ACC112 (cell line): Measurements from ENCODE around the gene ATPAF2.

Experiments used
- H2AFZ ChIP-seq: fragments of 200-600 bp; sonication (generic); one replicate; pipeline ENCODE4 v1.6.0; 2017; ENCODE audit warnings: antibody characterized with exemption, low read length; ENCODE audit not compliant: unreplicated experiment
- H3K27ac ChIP-seq: fragments of 200-600 bp; sonication (generic); 2 replicates; pipeline ENCODE4 v1.5.1; 2014; ENCODE audit warnings: low read depth, mild to moderate bottlenecking, antibody characterized with exemption, low read length, moderate library complexity
- H3K27me3 ChIP-seq: fragments of 200-600 bp; sonication (generic); 2 replicates; pipeline ENCODE4 v1.6.1; 2014; ENCODE audit warnings: mild to moderate bottlenecking, antibody characterized with exemption, low read length, moderate library complexity, mixed read lengths; ENCODE audit not compliant: insufficient read depth
- H3K36me3 ChIP-seq: fragments of 200-600 bp; sonication (generic); 2 replicates; pipeline ENCODE4 v1.6.1; 2016; ENCODE audit warnings: mild to moderate bottlenecking, antibody characterized with exemption, low read length, moderate library complexity, mixed read lengths; ENCODE audit not compliant: insufficient read depth
- H3K4me1 ChIP-seq: fragments of 200-600 bp; sonication (generic); one replicate; pipeline ENCODE4 v1.6.1; 2016; ENCODE audit warnings: low read length, mixed read lengths; ENCODE audit not compliant: insufficient read depth, unreplicated experiment, control insufficient read depth
- H3K4me3 ChIP-seq: fragments of 200-600 bp; sonication (generic); 2 replicates; pipeline ENCODE4 v1.5.1; 2014; ENCODE audit warnings: mild to moderate bottlenecking, low read depth, low read length
- H3K79me2 ChIP-seq: fragments of 200-600 bp; sonication (generic); one replicate; pipeline ENCODE4 v1.6.0; 2016; ENCODE audit warnings: low read length; ENCODE audit not compliant: control insufficient read depth, unreplicated experiment, insufficient read depth

ATPAF2 gene

GRCh38 chr17:18009609-18010420, 29.2 kb downstream of the ATPAF2 start:
- H3K27me3 ChIP-seq = no peaks in the 10 kb centered on the region
- H3K4me3 ChIP-seq = no peak overlapping the region
- peaks cover 14% of the 10 kb centered on the region for H3K4me1 ChIP-seq
- no peaks in the 10 kb centered on the region for H3K36me3 ChIP-seq
- H3K79me2 ChIP-seq = no peaks in the 10 kb centered on the region
- no peak overlapping the region for H2AFZ ChIP-seq
- H3K27ac ChIP-seq = no peak overlapping the region

- Histone ChIP-seq H3K36me3 (no peaks in the 10 kb centered on the region), H3K4me3 (no peak overlapping the region), H3K79me2 (no peaks in the 10 kb centered on the region), H3K27ac (peak overlapping the region; percentile 30), H2AFZ (no peak overlapping the region), H3K4me1 (peaks cover 14% of the 10 kb centered on the region), H3K27me3 (no peaks in the 10 kb centered on the region)
Measured at GRCh38 chr17:18008496-18009268, 30.3 kb downstream of the ATPAF2 start.

- Histone ChIP-seq H3K79me2 (no peaks in the 10 kb centered on the region), H3K4me1 (peaks cover 14% of the 10 kb centered on the region), H3K27me3 (no peaks in the 10 kb centered on the region), H2AFZ (no peak overlapping the region), H3K36me3 (no peaks in the 10 kb centered on the region), H3K27ac (no peak overlapping the region), H3K4me3 (no peak overlapping the region)
Measured at GRCh38 chr17:18006495-18007239, 32.3 kb downstream of the ATPAF2 start.

GRCh38 chr17:18005496-18005895, 33.5 kb downstream of the ATPAF2 start:
- Histone ChIP-seq H3K27ac (no peak overlapping the region), H3K79me2 (no peaks in the 10 kb centered on the region), H3K36me3 (no peaks in the 10 kb centered on the region), H3K27me3 (no peaks in the 10 kb centered on the region), H3K4me3 (no peak overlapping the region), H3K4me1 (peaks cover 14% of the 10 kb centered on the region), H2AFZ (no peak overlapping the region)

- H3K4me3 ChIP-seq = no peak overlapping the region
- no peak overlapping the region for H3K27ac ChIP-seq
- peaks cover 14% of the 10 kb centered on the region for H3K4me1 ChIP-seq
Measured at GRCh38 chr17:18004884-18005305, 34.1 kb downstream of the ATPAF2 start.

GRCh38 chr17:18004345-18004744, 34.6 kb downstream of the ATPAF2 start:
- Histone ChIP-seq H2AFZ (no peak overlapping the region), H3K4me1 (peaks cover 12% of the 10 kb centered on the region), H3K27me3 (no peaks in the 10 kb centered on the region), H3K4me3 (no peak overlapping the region), H3K36me3 (no peaks in the 10 kb centered on the region), H3K27ac (no peak overlapping the region), H3K79me2 (no peaks in the 10 kb centered on the region)

More at GRCh38 chr17:18004884-18005305, 34.1 kb downstream of the ATPAF2 start:
- Histone ChIP-seq H3K36me3 (no peaks in the 10 kb centered on the region), H3K79me2 (no peaks in the 10 kb centered on the region), H3K27me3 (no peaks in the 10 kb centered on the region), H2AFZ (no peak overlapping the region)

GRCh38 chr17:18002171-18002570, 36.8 kb downstream of the ATPAF2 start:
- no peaks in the 10 kb centered on the region for H3K36me3 ChIP-seq
- no peaks in the 10 kb centered on the region for H3K4me1 ChIP-seq
- no peaks in the 10 kb centered on the region for H3K79me2 ChIP-seq
- H3K27me3 ChIP-seq = no peaks in the 10 kb centered on the region
- H2AFZ ChIP-seq = no peak overlapping the region
- H3K27ac ChIP-seq = no peak overlapping the region
- no peak overlapping the region for H3K4me3 ChIP-seq

GRCh38 chr17:18000030-18000408, 38.9 kb downstream of the ATPAF2 start:
- H3K79me2 ChIP-seq = no peaks in the 10 kb centered on the region
- H3K27ac ChIP-seq = no peak overlapping the region
- H3K36me3 ChIP-seq = no peaks in the 10 kb centered on the region
- H3K4me1 ChIP-seq = no peaks in the 10 kb centered on the region
- H2AFZ ChIP-seq = no peak overlapping the region
- H3K4me3 ChIP-seq = no peak overlapping the region
- H3K27me3 ChIP-seq = no peaks in the 10 kb centered on the region

GRCh38 chr17:17999364-18000029, 39.5 kb downstream of the ATPAF2 start:
- Histone ChIP-seq H3K27me3 (no peaks in the 10 kb centered on the region), H2AFZ (no peak overlapping the region), H3K4me3 (no peak overlapping the region), H3K36me3 (no peaks in the 10 kb centered on the region), H3K27ac (no peak overlapping the region), H3K4me1 (no peaks in the 10 kb centered on the region), H3K79me2 (no peaks in the 10 kb centered on the region)

GRCh38 chr17:17998934-17999333, 40.0 kb downstream of the ATPAF2 start:
- Histone ChIP-seq H2AFZ (no peak overlapping the region), H3K4me3 (no peak overlapping the region), H3K36me3 (no peaks in the 10 kb centered on the region), H3K4me1 (no peaks in the 10 kb centered on the region), H3K27ac (no peak overlapping the region), H3K79me2 (no peaks in the 10 kb centered on the region), H3K27me3 (no peaks in the 10 kb centered on the region)
